C1 segment of cervical spinal cord (tissue), 14 donors: ENCODE data around the gene DYSF.

Source experiments
- DNase-seq, 14 donors: peaks; one replicate each; lab custom pipeline; 2025; lab: John Stamatoyannopoulos, UW

DYSF gene

GRCh38 chr2:71706121-71706520 is 252.8 kb downstream of the DYSF start:
- DNase-seq: no peak

- no peak for DNase-seq
Measured at GRCh38 chr2:71706836-71707235, 253.5 kb downstream of the DYSF start.

GRCh38 chr2:71710367-71711132 is 257.2 kb downstream of the DYSF start:
- no peak for DNase-seq

GRCh38 chr2:71711133-71711855 is 257.9 kb downstream of the DYSF start:
- no peak for DNase-seq

GRCh38 chr2:71712158-71712818 is 258.9 kb downstream of the DYSF start:
- DNase-seq: no peak

- DNase-seq: no peak
Measured at GRCh38 chr2:71713581-71714580, 260.5 kb downstream of the DYSF start.

GRCh38 chr2:71714601-71715240 is 261.4 kb downstream of the DYSF start:
- DNase-seq: no peak

- no peak for DNase-seq
Measured at GRCh38 chr2:71715241-71715750, 261.9 kb downstream of the DYSF start.

- no peak for DNase-seq
Measured at GRCh38 chr2:71715951-71716696, 262.8 kb downstream of the DYSF start.

GRCh38 chr2:71716697-71717624 is 263.6 kb downstream of the DYSF start:
- DNase-seq: no peak

- DNase-seq: no peak
Measured at GRCh38 chr2:71718686-71719085, 265.3 kb downstream of the DYSF start.

GRCh38 chr2:71719520-71720282 is 266.3 kb downstream of the DYSF start:
- DNase-seq: no peak

- DNase-seq: no peak
Measured at GRCh38 chr2:71720283-71720560, 266.9 kb downstream of the DYSF start.

- DNase-seq: no peak
Measured at GRCh38 chr2:71720596-71721361, 267.4 kb downstream of the DYSF start.

GRCh38 chr2:71721362-71721665 is 268.0 kb downstream of the DYSF start:
- DNase-seq: no peak

- no peak for DNase-seq
Measured at GRCh38 chr2:71721669-71722068, 268.3 kb downstream of the DYSF start.

- DNase-seq: no peak
Measured at GRCh38 chr2:71722286-71722685, 268.9 kb downstream of the DYSF start.

GRCh38 chr2:71724793-71725192 is 271.4 kb downstream of the DYSF start:
- no peak for DNase-seq
